ENCODE data around the gene APLP2. TPM values are rescaled to one million over a fixed set of nuclear protein-coding genes. Genes with fewer than 3 reads are reported as not detected.

Gene APLP2
- total and polyA plus RNA-seq, 2 experiments from 2014 or later = 322 to 362 TPM

GRCh38 chr11:130078080-130078479, 8.4 kb downstream of the APLP2 start (continued):
- no peak for TF ChIP-seq CTCF (conservative IDR thresholded peaks at IDR 0.05; ENCODE audit: low read depth in 2 of 2)
- no peak for TF ChIP-seq ZNF462 (CRISPR knock-in tag; IDR thresholded peaks at IDR 0.05)

DNA sequence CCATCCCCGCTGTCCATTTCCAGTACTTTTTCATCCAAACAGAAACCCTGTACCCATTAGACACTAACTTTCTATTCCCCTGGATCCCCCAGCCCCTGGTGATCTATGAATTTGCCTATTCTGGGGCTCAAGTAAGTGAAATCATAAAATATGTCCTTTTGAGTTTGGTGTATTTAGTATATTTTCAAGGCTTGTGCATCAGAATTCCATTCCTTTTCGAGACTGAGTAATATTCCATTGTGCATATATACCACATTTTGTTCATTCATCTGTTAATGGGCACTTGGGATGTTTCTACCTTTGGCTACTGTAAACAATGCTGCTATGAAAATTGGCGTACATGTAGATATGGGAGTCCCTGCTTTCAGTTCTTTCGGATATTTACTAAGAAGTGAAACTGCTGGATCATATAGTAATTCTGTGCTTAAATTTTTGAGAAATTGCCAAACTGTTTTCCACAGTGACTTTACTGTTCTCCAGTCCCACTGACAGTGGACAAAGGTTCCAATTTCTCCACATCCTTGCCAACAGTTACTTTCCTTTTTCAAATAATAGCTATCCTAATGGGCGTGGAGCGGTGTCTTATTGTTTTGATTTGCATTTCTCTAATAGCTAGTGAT, 16.1 kb downstream of the APLP2 start:
- Histone ChIP-seq H3K27ac (ENCODE audit: low read depth) (no peak overlapping the region), H3F3A (replicated peaks; ENCODE audit: low read depth) (no peaks in the 10 kb centered on the region), H3K36me3 (ENCODE audit: insufficient read depth) (no peaks in the 10 kb centered on the region), H3K4me2 (no peak overlapping the region), H2AFZ (no peak overlapping the region), H3K27me3 (ENCODE audit: insufficient read depth) (no peaks in the 10 kb centered on the region), H3K4me1 (ENCODE audit: insufficient read depth) (peaks cover 28% of the 10 kb centered on the region), H3K4me3 (no peak overlapping the region), H4K20me1 (replicated peaks; ENCODE audit: insufficient read depth) (peaks cover 37% of the 10 kb centered on the region), H3K9me2 (ENCODE audit: insufficient read depth) (no peaks in the 10 kb centered on the region), H3K79me2 (replicated peaks; ENCODE audit: insufficient read depth) (peaks cover 94% of the 10 kb centered on the region)
- ATAC-seq (no peak), DNase-seq (ENCODE audit: low spot score) (no peak)
- peaks cover 3% of the 10 kb centered on the region for H3K27me3 Mint-ChIP-seq (ENCODE audit: insufficient read depth, low read depth, poor library complexity)
- no peak overlapping the region for H3K27ac Mint-ChIP-seq
- peaks cover 19% of the 10 kb centered on the region; the same call in 2 of the 3 replicates for H3K36me3 Mint-ChIP-seq (ENCODE audit: low read depth)
- no peak overlapping the region for H3K4me3 Mint-ChIP-seq
- H3K4me1 Mint-ChIP-seq = peaks cover 34% of the 10 kb centered on the region
- peaks cover 11% of the 10 kb centered on the region; the same call in 2 of the 3 replicates for H3K9me3 Mint-ChIP-seq
- TF ChIP-seq, protein P1, sequence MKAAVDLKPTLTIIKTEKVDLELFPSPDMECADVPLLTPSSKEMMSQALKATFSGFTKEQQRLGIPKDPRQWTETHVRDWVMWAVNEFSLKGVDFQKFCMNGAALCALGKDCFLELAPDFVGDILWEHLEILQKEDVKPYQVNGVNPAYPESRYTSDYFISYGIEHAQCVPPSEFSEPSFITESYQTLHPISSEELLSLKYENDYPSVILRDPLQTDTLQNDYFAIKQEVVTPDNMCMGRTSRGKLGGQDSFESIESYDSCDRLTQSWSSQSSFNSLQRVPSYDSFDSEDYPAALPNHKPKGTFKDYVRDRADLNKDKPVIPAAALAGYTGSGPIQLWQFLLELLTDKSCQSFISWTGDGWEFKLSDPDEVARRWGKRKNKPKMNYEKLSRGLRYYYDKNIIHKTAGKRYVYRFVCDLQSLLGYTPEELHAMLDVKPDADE (IDR thresholded peaks at IDR 0.05) = no peak
- TF ChIP-seq NANOG (IDR thresholded peaks at IDR 0.05; ENCODE audit: borderline replicate concordance) (no peak), CTCF (conservative IDR thresholded peaks at IDR 0.05; ENCODE audit: low read depth in 2 of 2) (no peak), CREB1 (CRISPR knock-in tag; IDR thresholded peaks at IDR 0.05; ENCODE audit: low read depth) (no peak), EZH2 (IDR thresholded peaks at IDR 0.05; ENCODE audit: low read depth, unreplicated experiment) (no peak), POLR2AphosphoS5 (IDR thresholded peaks at IDR 0.05; ENCODE audit: low read depth) (no peak), ZNF331 (CRISPR knock-in tag; IDR thresholded peaks at IDR 0.05; ENCODE audit: low read depth) (no peak), ZNF114 (CRISPR knock-in tag; IDR thresholded peaks at IDR 0.05) (no peak), EZH2phosphoT487 (IDR thresholded peaks at IDR 0.05; ENCODE audit: unreplicated experiment) (no peak)

Data from GM23338 (cell line).